HEK293T (cell line): Measurements from ENCODE around the gene UGT1A6.

Experiments
- CTCF ChIA-PET: fragments of 350-600 bp; formaldehyde crosslinking; extraction: SDS; loops from one replicate; lab custom pipeline; 2021; ENCODE audit warnings: antibody characterized with exemption, inconsistent platforms; lab: Yijun Ruan, JAX
- POLR2A ChIA-PET: fragments of 350-600 bp; formaldehyde crosslinking; extraction: SDS; loops from one replicate; lab custom pipeline; 2020; ENCODE audit warnings: antibody characterized with exemption, inconsistent platforms; lab: Yijun Ruan, JAX
- DNase-seq: peaks from one replicate; pipeline ENCODE4 v3.0.0; 2012; ENCODE audit warnings: mixed read lengths; ENCODE audit errors: extremely low spot score
- ARNT ChIP-seq: fragments of 450-650 bp; IDR thresholded peaks from 2 replicates; pipeline ENCODE4 v1.6.1; 2017; ENCODE audit warnings: mild to moderate bottlenecking
- BHLHE40 ChIP-seq: fragments of 450-650 bp; IDR thresholded peaks from 2 replicates; pipeline ENCODE4 v1.6.1; 2016; ENCODE audit warnings: mild to moderate bottlenecking, moderate library complexity, borderline replicate concordance
- CTBP1 ChIP-seq: fragments of 450-650 bp; IDR thresholded peaks from 2 replicates; pipeline ENCODE4 v1.6.1; 2016; ENCODE audit warnings: borderline replicate concordance
- ELF4 ChIP-seq: fragments of 450-650 bp; IDR thresholded peaks from 2 replicates; pipeline ENCODE4 v1.6.1; 2017; ENCODE audit warnings: antibody characterized with exemption
- FOXA1 ChIP-seq: fragments of 450-650 bp; IDR thresholded peaks from 2 replicates; pipeline ENCODE4 v1.6.1; 2016; ENCODE audit warnings: mild to moderate bottlenecking
- FOXK2 ChIP-seq: fragments of 450-650 bp; IDR thresholded peaks from 2 replicates; pipeline ENCODE4 v1.6.1; 2016; ENCODE audit warnings: mild to moderate bottlenecking
- FOXM1 ChIP-seq: fragments of 450-650 bp; IDR thresholded peaks from 2 replicates; pipeline ENCODE4 v1.6.1; 2017; ENCODE audit warnings: mild to moderate bottlenecking, borderline replicate concordance
- HDGF ChIP-seq: fragments of 450-650 bp; IDR thresholded peaks from 2 replicates; pipeline ENCODE4 v1.6.1; 2017; ENCODE audit warnings: antibody characterized with exemption, borderline replicate concordance
- L3MBTL2 ChIP-seq: fragments of 450-650 bp; conservative IDR thresholded peaks from 2 replicates; pipeline ENCODE4 v1.6.1; 2016; ENCODE audit warnings: mild to moderate bottlenecking
- LEF1 ChIP-seq: fragments of 450-650 bp; IDR thresholded peaks from 2 replicates; pipeline ENCODE4 v1.6.1; 2017; ENCODE audit warnings: mild to moderate bottlenecking, borderline replicate concordance
- NFRKB ChIP-seq: fragments of 450-650 bp; IDR thresholded peaks from 2 replicates; pipeline ENCODE4 v1.6.1; 2016; ENCODE audit warnings: mild to moderate bottlenecking, moderate library complexity
- PKNOX1 ChIP-seq: fragments of 450-650 bp; IDR thresholded peaks from 2 replicates; pipeline ENCODE4 v1.6.1; 2016
- SP1 ChIP-seq: fragments of 450-650 bp; IDR thresholded peaks from 2 replicates; pipeline ENCODE4 v1.6.1; 2017
- SUZ12 ChIP-seq: fragments of 450-650 bp; IDR thresholded peaks from 2 replicates; pipeline ENCODE4 v1.6.1; 2016; ENCODE audit warnings: mild to moderate bottlenecking
- TARDBP ChIP-seq: fragments of 450-650 bp; IDR thresholded peaks from 2 replicates; pipeline ENCODE4 v1.6.1; 2016
- ZNF384 ChIP-seq: fragments of 450-650 bp; IDR thresholded peaks from 2 replicates; pipeline ENCODE4 v1.6.1; 2016

The UGT1A6 gene

GRCh38 chr2:233819884-233820773, 127.4 kb downstream of the UGT1A6 start:
- DNase-seq = no peak
- POLR2A ChIA-PET = no interaction called here
- no peak for TF ChIP-seq ELF4
- no peak for TF ChIP-seq CTBP1
- no peak for TF ChIP-seq ARNT
- no peak for TF ChIP-seq PKNOX1
- CTCF ChIA-PET = interaction anchor here (0.6 kb wide), 1 partner anchor 386 kb away, joined by 3 read pairs; no protein-coding TSS in a partner anchor

- TF ChIP-seq FOXK2 = no peak
- TF ChIP-seq FOXM1 = no peak
- no peak for TF ChIP-seq SP1
- TF ChIP-seq SUZ12 = no peak
- no peak for TF ChIP-seq ARNT
- no peak for TF ChIP-seq LEF1
- no peak for TF ChIP-seq PKNOX1
- TF ChIP-seq BHLHE40 = no peak
- TF ChIP-seq FOXA1 = no peak
- CTCF ChIA-PET = interaction anchor here (0.6 kb wide), 1 partner anchor 387 kb away, joined by 3 read pairs; no protein-coding TSS in a partner anchor
- DNase-seq = no peak
- POLR2A ChIA-PET = no interaction called here
These were observed 128.1 kb downstream of the UGT1A6 start for GRCh38 chr2:233820774-233821105.

GRCh38 chr2:233821196-233821595, 128.5 kb downstream of the UGT1A6 start:
- ChIA-PET POLR2A (no interaction called here), CTCF (no interaction called here)
- TF ChIP-seq FOXM1 (no peak), ZNF384 (no peak), SUZ12 (no peak), NFRKB (no peak), FOXA1 (no peak), HDGF (no peak), TARDBP (no peak), PKNOX1 (no peak), SP1 (no peak)
- DNase-seq = no peak

GRCh38 chr2:233821709-233822100, 129.0 kb downstream of the UGT1A6 start:
- CTCF ChIA-PET = interaction anchor here (1.1 kb wide), 1 partner anchor 21 kb away, joined by 3 read pairs; no protein-coding TSS in a partner anchor
- DNase-seq = no peak
- POLR2A ChIA-PET = no interaction called here
- TF ChIP-seq TARDBP (no peak), FOXA1 (no peak), HDGF (no peak), SP1 (no peak), BHLHE40 (no peak), LEF1 (no peak), L3MBTL2 (no peak), ARNT (no peak), ELF4 (no peak), NFRKB (no peak), ZNF384 (no peak), FOXK2 (no peak), FOXM1 (no peak)

- no peak for TF ChIP-seq NFRKB
- no peak for TF ChIP-seq ZNF384
- no peak for TF ChIP-seq FOXA1
- no peak for TF ChIP-seq SP1
- no peak for DNase-seq
- CTCF ChIA-PET = interaction anchor here (1.1 kb wide), 1 partner anchor 21 kb away, joined by 3 read pairs; no protein-coding TSS in a partner anchor
- POLR2A ChIA-PET = no interaction called here
These were observed 129.5 kb downstream of the UGT1A6 start for GRCh38 chr2:233822101-233822771.
